Activated CD8-positive, alpha-beta T cell treated with anti-CD3 and anti-CD28 coated beads for 36 hours (primary cell): ENCODE data around the gene PLOD3. TPM values are rescaled to one million over a fixed set of nuclear protein-coding genes. Genes with fewer than 3 reads are reported as not detected.
A peak's percentile ranks its signal among the peaks of the same experiment; 100 is the strongest.
"Not testable (repeated sequence)": the region's sequence is repeated elsewhere in the genome, so short reads cannot be mapped to it uniquely, and the experiment has no call there.

Experiments used
- ATAC-seq: fragments of 200-7000 bp; cut with Tn5 transposase; one replicate; pipeline ENCODE4 v1.10.0; 2021; ENCODE audit warnings: mild to moderate bottlenecking, moderate library complexity
- CTCF ChIA-PET: fragments of 350-600 bp; sonication (Branson Sonifier 250); formaldehyde crosslinking; loops from one replicate; lab custom pipeline; 2021; ENCODE audit warnings: antibody characterized with exemption; lab: Charles Lee
- POLR2A ChIA-PET: fragments of 350-600 bp; sonication (Branson Sonifier 250); formaldehyde crosslinking; loops from one replicate; lab custom pipeline; 2021; ENCODE audit warnings: antibody characterized with exemption; lab: Charles Lee
- DNase-seq: peaks from one replicate; pipeline ENCODE4 v3.0.0-alpha.2; 2020
- H3K27ac Mint-ChIP-seq: one replicate; pipeline ENCODE4 v1.8.0; 2021; ENCODE audit warnings: mild to moderate bottlenecking, mixed read lengths
- H3K27me3 Mint-ChIP-seq: one replicate; pipeline ENCODE4 v1.8.0; 2021; ENCODE audit warnings: mixed read lengths
- H3K36me3 Mint-ChIP-seq: one replicate; pipeline ENCODE4 v1.8.0; 2021; ENCODE audit warnings: low read depth, mixed read lengths
- H3K4me1 Mint-ChIP-seq: one replicate; pipeline ENCODE4 v1.8.0; 2021; ENCODE audit warnings: low read depth, mixed read lengths
- H3K4me3 Mint-ChIP-seq: one replicate; pipeline ENCODE4 v1.8.0; 2021; ENCODE audit warnings: mild to moderate bottlenecking, moderate library complexity, mixed read lengths
- H3K9me3 Mint-ChIP-seq: one replicate; pipeline ENCODE4 v1.8.0; 2021; ENCODE audit warnings: mixed read lengths
- CTCF ChIP-seq: fragments of 200-600 bp; IDR thresholded peaks from one replicate; pipeline ENCODE4 v1.8.0; 2022; ENCODE audit warnings: antibody characterized with exemption, mild to moderate bottlenecking
- intact Hi-C: fragments of 100-400 bp; cut with micrococcal nuclease; formaldehyde crosslinking; loops from one replicate; pipeline ENCODE4 v1.10.0; 2022
- total RNA-seq, 2 experiments: library from RNA; stranded (reverse); gene quantifications; one replicate each; pipeline ENCODE4 v1.2.3, GENCODE V29; 2021

The PLOD3 gene
- total RNA-seq, 2 experiments from 2014 or later: 20.4 to 24.4 TPM

- Mint-ChIP-seq H3K4me1 (peaks cover 2% of the 10 kb centered on the region), H3K27me3 (peaks cover 27% of the 10 kb centered on the region), H3K4me3 (no peak overlapping the region), H3K36me3 (peaks cover 2% of the 10 kb centered on the region), H3K27ac (no peak overlapping the region), H3K9me3 (no peaks in the 10 kb centered on the region)
- ChIA-PET CTCF (interaction anchor here (2.0 to 4.7 kb wide), 2 partner anchors 9 to 10 kb away, joined by 9 to 24 read pairs; no protein-coding TSS in a partner anchor), POLR2A (interaction anchor here (0.8 kb wide), 1 partner anchor 15 kb away, joined by 3 read pairs; the partner anchor contains the start of gene PLOD3)
- ATAC-seq: no peak
- intact Hi-C loops: no loop called here
- TF ChIP-seq CTCF: no peak
- no peak for DNase-seq
Observed at GRCh38 chr7:101201695-101202602, 15.4 kb downstream of the PLOD3 start.

- TF ChIP-seq CTCF: no peak
- Mint-ChIP-seq H3K27ac (no peak within 1 kb of the TSS), H3K27me3 (peaks cover 27% of the 10 kb centered on the region), H3K4me3 (no peak within 1 kb of the TSS), H3K9me3 (no peaks in the 10 kb centered on the region), H3K36me3 (no peaks in the 10 kb centered on the region), H3K4me1 (peaks cover 2% of the 10 kb centered on the region)
- ATAC-seq (peak; percentile 56), DNase-seq (no peak)
- CTCF ChIA-PET: interaction anchor here (0.6 to 2.0 kb wide), 3 partner anchors 9 to 204 kb away, joined by 3 to 9 read pairs (median 8); no protein-coding TSS in a partner anchor
- intact Hi-C loops: no loop called here
- POLR2A ChIA-PET: interaction anchor here (0.5 kb wide), 1 partner anchor 21 kb away, joined by 3 read pairs; no protein-coding TSS in a partner anchor
Observed at GRCh38 chr7:101200862-101201599, 16.4 kb downstream of the PLOD3 start, which contains the start of gene MOGAT3. MOGAT3 (minus strand) TSS chr7:101201036; CDS start chr7:101200854, 182 bp downstream.

GRCh38 chr7:101200504-101200861, 16.9 kb downstream of the PLOD3 start:
- Mint-ChIP-seq H3K27ac (no peak overlapping the region), H3K36me3 (no peaks in the 10 kb centered on the region), H3K4me1 (peaks cover 2% of the 10 kb centered on the region), H3K9me3 (no peaks in the 10 kb centered on the region), H3K4me3 (no peak overlapping the region), H3K27me3 (peaks cover 29% of the 10 kb centered on the region)
- TF ChIP-seq CTCF: no peak
- DNase-seq: no peak
- no peak for ATAC-seq
- CTCF ChIA-PET: interaction anchor here (0.6 to 2.0 kb wide), 4 partner anchors 8 to 205 kb away, joined by 3 to 9 read pairs (median 6); partner anchors contain the start of genes PLOD3 and ZNHIT1
- POLR2A ChIA-PET: interaction anchor here (0.5 kb wide), 1 partner anchor 21 kb away, joined by 3 read pairs; no protein-coding TSS in a partner anchor
- intact Hi-C loops: no loop called here

- H3K4me3 Mint-ChIP-seq, H3K9me3 Mint-ChIP-seq, POLR2A ChIA-PET, ATAC-seq, intact Hi-C loops, H3K36me3 Mint-ChIP-seq, H3K27ac Mint-ChIP-seq, H3K4me1 Mint-ChIP-seq, DNase-seq: not testable (repeated sequence)
- H3K27me3 Mint-ChIP-seq: peaks cover 31% of the 10 kb centered on the region
- CTCF ChIA-PET: interaction anchor here (1.0 to 2.0 kb wide), 5 partner anchors 7 to 83 kb away, joined by 4 to 9 read pairs (median 5); partner anchors contain the start of genes PLOD3 and ZNHIT1
Observed at GRCh38 chr7:101199522-101199921, 17.9 kb downstream of the PLOD3 start.

- ChIA-PET CTCF (interaction anchor here (1.4 to 1.5 kb wide), 2 partner anchors 54 to 84 kb away, joined by 4 to 5 read pairs; no protein-coding TSS in a partner anchor), POLR2A (no interaction called here)
- ATAC-seq: no peak
Observed at GRCh38 chr7:101198476-101198875, 18.9 kb downstream of the PLOD3 start.

More at GRCh38 chr7:101198476-101198875, 18.9 kb downstream of the PLOD3 start:
- no peaks in the 10 kb centered on the region for H3K36me3 Mint-ChIP-seq
- no peak for TF ChIP-seq CTCF
- no peaks in the 10 kb centered on the region for H3K9me3 Mint-ChIP-seq
- H3K27me3 Mint-ChIP-seq: peaks cover 26% of the 10 kb centered on the region
- H3K27ac Mint-ChIP-seq: no peak overlapping the region
- intact Hi-C loops: no loop called here
- H3K4me3 Mint-ChIP-seq: no peak overlapping the region
- H3K4me1 Mint-ChIP-seq: peaks cover 2% of the 10 kb centered on the region
- no peak for DNase-seq
